OCI-LY1 (cell line): Measurements from ENCODE around the gene FBXO11.
"Not testable (repeated sequence)": the region's sequence is repeated elsewhere in the genome, so short reads cannot be mapped to it uniquely, and the experiment has no call there.

ENCODE experiments used
- H2AFZ ChIP-seq: fragments of 200-600 bp; sonication (generic), shearing (Covaris generic); 2 replicates; pipeline ENCODE4 v1.6.0; 2014; ENCODE audit warnings: antibody characterized with exemption, mild to moderate bottlenecking, low read length
- H3F3A ChIP-seq: fragments of 200-600 bp; sonication (generic), shearing (Covaris generic); 2 replicates; pipeline ENCODE4 v1.6.0; 2014; ENCODE audit warnings: mild to moderate bottlenecking, antibody characterized with exemption, low read length, moderate library complexity; ENCODE audit not compliant: insufficient read depth
- H3K27ac ChIP-seq: fragments of 200-600 bp; sonication (generic); 2 replicates; pipeline ENCODE4 v1.5.1; 2014; ENCODE audit warnings: low read length, mixed run types, mild to moderate bottlenecking, low read depth; ENCODE audit not compliant: poor library complexity, severe bottlenecking
- H3K27me3 ChIP-seq: fragments of 200-600 bp; sonication (generic); 2 replicates; pipeline ENCODE4 v1.6.0; 2014; ENCODE audit warnings: antibody characterized with exemption, mild to moderate bottlenecking, low read length, moderate library complexity; ENCODE audit not compliant: insufficient read depth
- H3K36me3 ChIP-seq: fragments of 200-600 bp; sonication (generic); 2 replicates; pipeline ENCODE4 v1.6.1; 2014; ENCODE audit warnings: mild to moderate bottlenecking, antibody characterized with exemption, low read length, moderate library complexity, mixed read lengths; ENCODE audit not compliant: insufficient read depth
- H3K4me1 ChIP-seq: fragments of 200-600 bp; sonication (generic); 2 replicates; pipeline ENCODE4 v1.5.1; 2014; ENCODE audit warnings: mild to moderate bottlenecking, low read length, moderate library complexity; ENCODE audit not compliant: insufficient read depth, severe bottlenecking
- H3K4me2 ChIP-seq: fragments of 200-600 bp; sonication (generic), shearing (Covaris generic); 2 replicates; pipeline ENCODE4 v1.6.1; 2014; ENCODE audit warnings: low read length
- H3K4me3 ChIP-seq: fragments of 200-600 bp; sonication (generic); 2 replicates; pipeline ENCODE4 v1.5.1; 2014; ENCODE audit warnings: low read length, low read depth, mild to moderate bottlenecking, mixed read lengths; ENCODE audit not compliant: poor library complexity, severe bottlenecking
- H3K79me2 ChIP-seq: fragments of 200-600 bp; shearing (Covaris generic); 2 replicates; pipeline ENCODE4 v1.6.1; 2016; ENCODE audit warnings: mixed run types, low read length, mixed read lengths; ENCODE audit not compliant: insufficient read depth
- H3K9ac ChIP-seq: fragments of 200-600 bp; sonication (generic), shearing (Covaris generic); 2 replicates; pipeline ENCODE4 v1.6.1; 2014; ENCODE audit warnings: mild to moderate bottlenecking, low read length, mixed read lengths
- H3K9me2 ChIP-seq: fragments of 200-600 bp; sonication (generic), shearing (Covaris generic); 2 replicates; pipeline ENCODE4 v1.6.1; 2014; ENCODE audit warnings: low read depth, mild to moderate bottlenecking, low read length, mixed read lengths
- H3K9me3 ChIP-seq: fragments of 200-600 bp; shearing (Covaris generic); 2 replicates; pipeline ENCODE4 v1.6.1; 2014; ENCODE audit warnings: low read length, mixed read lengths
- H4K20me1 ChIP-seq: fragments of 200-600 bp; sonication (generic), shearing (Covaris generic); 2 replicates; pipeline ENCODE4 v1.6.0; 2016; ENCODE audit warnings: mild to moderate bottlenecking, low read length; ENCODE audit not compliant: insufficient read depth
- EZH2 ChIP-seq: fragments of 200-600 bp; sonication (generic), shearing (Covaris generic); IDR thresholded peaks from 2 replicates; pipeline ENCODE4 v1.8.0; 2017; ENCODE audit warnings: borderline replicate concordance, mixed run types, mild to moderate bottlenecking, antibody characterized with exemption, low read length, moderate library complexity, mixed read lengths
- TF ChIP-seq, protein P1 (sequence below): fragments of 200-600 bp; sonication (generic), shearing (Covaris generic); IDR thresholded peaks from 2 replicates; pipeline ENCODE4 v1.5.1; 2017; ENCODE audit warnings: mild to moderate bottlenecking, antibody characterized with exemption, low read length, moderate library complexity, mixed read lengths

Gene FBXO11

DNA sequence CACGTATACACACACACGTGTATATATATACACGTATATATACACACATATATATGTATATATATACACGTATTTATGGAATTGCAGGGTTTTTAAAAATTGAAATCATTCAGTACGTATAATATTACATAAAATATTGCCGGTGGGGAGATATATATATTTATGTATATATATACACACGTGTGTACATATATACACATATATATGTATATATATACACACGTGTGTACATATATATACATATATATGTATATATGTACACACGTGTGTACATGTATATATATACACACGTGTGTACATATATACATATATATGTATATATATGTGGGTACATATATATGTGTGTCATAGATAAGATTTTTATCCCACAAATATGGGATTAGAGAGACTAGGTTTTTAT is 5.4 kb downstream of the FBXO11 start:
- peaks cover 13% of the 10 kb centered on the region; the same call in 1 of the 2 replicates for H3K36me3 ChIP-seq
- peaks cover 91% of the 10 kb centered on the region for H3K79me2 ChIP-seq
- H3K4me1 ChIP-seq: peaks cover 65% of the 10 kb centered on the region

DNA sequence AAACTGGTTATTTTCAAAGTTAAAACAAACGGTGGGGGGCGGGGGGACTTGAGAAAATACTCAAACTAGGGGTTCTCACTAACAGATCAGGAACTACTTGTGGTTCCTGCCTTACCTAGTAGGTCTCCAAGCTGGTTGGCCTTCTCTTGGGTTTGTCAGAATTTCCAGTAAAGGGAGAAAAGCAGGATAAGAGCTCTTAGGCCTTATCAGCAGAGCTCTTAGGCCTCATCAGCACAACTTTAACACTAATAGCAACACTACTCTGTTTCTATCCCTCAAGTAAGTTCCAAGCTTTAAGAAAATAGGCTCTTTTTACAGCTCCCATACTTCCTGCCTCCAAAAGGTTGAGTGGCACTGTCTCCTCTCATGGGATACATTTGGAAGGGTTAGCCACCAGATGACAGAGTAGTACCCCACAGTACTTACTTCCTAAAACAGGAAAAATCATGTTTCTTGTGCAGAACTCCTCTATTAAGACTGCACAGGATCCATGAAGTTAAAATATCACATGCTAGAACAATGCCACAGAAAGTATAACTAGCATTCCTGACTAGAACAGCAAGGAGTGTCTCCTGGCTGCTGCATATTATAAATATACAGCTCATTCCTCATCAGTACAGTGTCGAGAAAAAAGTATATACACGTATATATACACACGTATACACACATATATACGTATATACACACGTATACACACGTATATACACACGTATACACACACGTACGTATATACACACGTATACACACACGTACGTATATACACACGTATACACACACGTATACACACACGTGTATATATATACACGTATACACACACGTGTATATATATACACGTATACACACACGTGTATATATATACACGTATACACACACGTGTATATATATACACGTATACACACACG is 6.1 kb downstream of the FBXO11 start:
- Histone ChIP-seq H3K36me3 (peaks cover 13% of the 10 kb centered on the region; the same call in 1 of the 2 replicates), H3K9ac (no peak overlapping the region), H2AFZ (no peak overlapping the region), H3K79me2 (peaks cover 98% of the 10 kb centered on the region), H3K9me2 (no peaks in the 10 kb centered on the region), H3K9me3 (no peaks in the 10 kb centered on the region), H3K27me3 (no peaks in the 10 kb centered on the region), H4K20me1 (no peaks in the 10 kb centered on the region), H3K4me3 (no peak overlapping the region), H3K4me2 (peak overlapping the region; percentile 17; the same call in 1 of the 2 replicates), H3K4me1 (peaks cover 72% of the 10 kb centered on the region), H3F3A (no peaks in the 10 kb centered on the region), H3K27ac (peak overlapping the region; percentile 64)
- TF ChIP-seq, protein P1, sequence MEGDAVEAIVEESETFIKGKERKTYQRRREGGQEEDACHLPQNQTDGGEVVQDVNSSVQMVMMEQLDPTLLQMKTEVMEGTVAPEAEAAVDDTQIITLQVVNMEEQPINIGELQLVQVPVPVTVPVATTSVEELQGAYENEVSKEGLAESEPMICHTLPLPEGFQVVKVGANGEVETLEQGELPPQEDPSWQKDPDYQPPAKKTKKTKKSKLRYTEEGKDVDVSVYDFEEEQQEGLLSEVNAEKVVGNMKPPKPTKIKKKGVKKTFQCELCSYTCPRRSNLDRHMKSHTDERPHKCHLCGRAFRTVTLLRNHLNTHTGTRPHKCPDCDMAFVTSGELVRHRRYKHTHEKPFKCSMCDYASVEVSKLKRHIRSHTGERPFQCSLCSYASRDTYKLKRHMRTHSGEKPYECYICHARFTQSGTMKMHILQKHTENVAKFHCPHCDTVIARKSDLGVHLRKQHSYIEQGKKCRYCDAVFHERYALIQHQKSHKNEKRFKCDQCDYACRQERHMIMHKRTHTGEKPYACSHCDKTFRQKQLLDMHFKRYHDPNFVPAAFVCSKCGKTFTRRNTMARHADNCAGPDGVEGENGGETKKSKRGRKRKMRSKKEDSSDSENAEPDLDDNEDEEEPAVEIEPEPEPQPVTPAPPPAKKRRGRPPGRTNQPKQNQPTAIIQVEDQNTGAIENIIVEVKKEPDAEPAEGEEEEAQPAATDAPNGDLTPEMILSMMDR: no peak
- TF ChIP-seq EZH2: no peak

More for the DNA sequence above, 5.4 kb downstream of the FBXO11 start:
- Histone ChIP-seq H3K9ac (no peak overlapping the region), H3K27me3 (no peaks in the 10 kb centered on the region), H3K27ac (no peak overlapping the region), H3K4me2 (no peak overlapping the region), H4K20me1 (no peaks in the 10 kb centered on the region), H2AFZ (no peak overlapping the region), H3K4me3 (no peak overlapping the region), H3K9me3 (no peaks in the 10 kb centered on the region), H3F3A (no peaks in the 10 kb centered on the region), H3K9me2 (no peaks in the 10 kb centered on the region)
- TF ChIP-seq, protein P1: no peak
- no peak for TF ChIP-seq EZH2

DNA sequence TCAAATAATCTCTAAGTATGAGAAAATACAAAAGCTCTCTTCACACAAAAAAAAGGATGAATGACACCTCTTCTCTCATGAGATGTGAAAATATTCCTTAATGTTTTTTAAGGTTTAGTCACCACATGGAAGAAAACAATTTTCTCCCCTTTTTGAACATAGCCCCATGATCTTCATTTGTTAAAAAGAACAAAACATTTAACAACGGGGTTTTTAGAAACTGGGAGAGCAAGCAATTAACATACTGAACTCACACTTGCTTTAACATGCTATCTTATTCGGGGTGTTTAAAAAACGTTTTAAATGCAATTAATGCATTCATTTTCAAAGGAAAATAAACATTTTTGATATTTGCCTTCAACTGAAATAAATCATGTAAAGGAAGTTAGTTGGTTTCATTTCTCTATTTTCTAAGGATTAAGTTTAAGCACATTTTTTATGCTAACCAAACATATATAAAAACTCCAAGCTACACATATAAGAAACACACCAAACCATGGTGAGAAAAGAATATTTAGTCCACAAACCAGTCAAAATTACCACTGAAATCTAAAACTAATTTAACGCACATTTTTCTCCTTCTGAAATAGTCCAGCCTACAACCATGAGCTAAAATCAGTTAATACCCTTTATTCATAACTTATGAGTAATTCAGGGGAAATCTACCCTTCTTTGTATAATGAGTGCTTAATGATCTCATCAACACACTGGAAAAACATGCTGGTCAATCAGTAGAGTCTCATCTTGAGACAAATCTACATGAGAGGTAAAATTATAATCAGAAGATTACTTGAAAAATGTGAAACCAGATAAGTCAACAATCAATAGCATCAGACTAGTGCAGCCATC is 8.2 kb downstream of the FBXO11 start:
- no peaks in the 10 kb centered on the region for H4K20me1 ChIP-seq
- peak overlapping the region; percentile 75 for H3K27ac ChIP-seq
- TF ChIP-seq, protein P1: no peak
- peaks cover 99% of the 10 kb centered on the region for H3K79me2 ChIP-seq
- H3K4me1 ChIP-seq: peaks cover 82% of the 10 kb centered on the region
- H2AFZ ChIP-seq: no peak overlapping the region
- no peaks in the 10 kb centered on the region for H3K9me3 ChIP-seq
- H3K27me3 ChIP-seq: no peaks in the 10 kb centered on the region
- H3K9ac ChIP-seq: peak overlapping the region; percentile 43
- H3K9me2 ChIP-seq: no peaks in the 10 kb centered on the region
- H3F3A ChIP-seq: no peaks in the 10 kb centered on the region
- peaks cover 13% of the 10 kb centered on the region; the same call in 1 of the 2 replicates for H3K36me3 ChIP-seq
- peak overlapping the region; percentile 71 for H3K4me2 ChIP-seq
- H3K4me3 ChIP-seq: peak overlapping the region; percentile 33

DNA sequence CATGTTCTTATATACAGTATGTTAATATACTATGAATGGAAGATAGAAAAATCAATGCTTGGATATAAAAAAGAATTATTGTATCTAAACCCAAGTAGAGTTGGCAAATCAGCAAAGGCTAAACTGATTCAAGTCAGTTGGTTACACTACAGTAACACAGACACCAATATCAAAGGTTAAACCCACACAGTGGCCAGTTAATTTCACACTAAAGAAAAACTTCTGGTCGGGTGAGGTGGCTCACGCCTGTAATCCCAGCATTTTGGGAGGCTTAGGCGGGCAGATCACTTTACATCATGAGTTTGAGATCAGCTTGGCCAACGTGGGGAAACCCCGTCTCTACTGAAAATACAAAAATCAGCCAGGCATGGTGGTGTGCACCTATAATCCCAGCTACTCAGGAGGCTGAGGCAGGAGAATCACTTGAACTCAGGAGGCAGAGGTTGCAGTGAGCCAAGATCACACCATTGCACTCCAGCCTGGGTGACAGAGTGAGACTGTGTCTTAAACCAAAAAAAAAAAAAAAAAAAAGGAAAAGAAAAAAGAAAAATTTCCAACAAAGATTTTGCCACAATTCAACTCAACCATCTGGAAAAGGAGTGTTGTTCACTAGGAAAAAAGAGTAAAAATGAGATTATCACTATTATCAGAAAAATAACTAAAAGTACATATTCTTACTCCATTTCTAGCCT is 9.0 kb downstream of the FBXO11 start:
- H4K20me1 ChIP-seq: not testable (repeated sequence)
- H3K4me1 ChIP-seq: peaks cover 80% of the 10 kb centered on the region

More for the DNA sequence above, 9.0 kb downstream of the FBXO11 start:
- not testable (repeated sequence) for H2AFZ ChIP-seq, H3K9me3 ChIP-seq, H3K27me3 ChIP-seq, H3K9me2 ChIP-seq, H3F3A ChIP-seq, H3K9ac ChIP-seq
- H3K79me2 ChIP-seq: peaks cover 99% of the 10 kb centered on the region
- H3K4me2 ChIP-seq: peak overlapping the region; percentile 71
- H3K4me3 ChIP-seq: peak overlapping the region; percentile 33
- H3K27ac ChIP-seq: peak overlapping the region; percentile 75
- H3K36me3 ChIP-seq: peaks cover 13% of the 10 kb centered on the region; the same call in 1 of the 2 replicates
